Measurements from ENCODE around the gene CMPK1.

The CMPK1 gene

GRCh38 chr1:47388891-47389238 lies 55.3 kb downstream of the CMPK1 start:
- Histone ChIP-seq H3K27me3 (ENCODE audit: control insufficient read depth in 1 of 2, insufficient read depth in 2 of 2, low read length in 2 of 2) (peaks cover 0 to 3% of the 10 kb centered on the region in 2 donors), H3K4me1 (ENCODE audit: control insufficient read depth in 1 of 2, insufficient read depth in 2 of 2, low read length in 2 of 2) (peaks cover 6 to 18% of the 10 kb centered on the region in 2 donors), H3K9ac (ENCODE audit: low read depth in 1 of 2, low read length in 2 of 2) (no peak overlapping the region), H3K4me3 (ENCODE audit: low read depth in 1 of 2, low read length in 2 of 2) (no peak overlapping the region), H3K9me3 (ENCODE audit: control insufficient read depth in 1 of 2, low read length in 2 of 2) (no peaks in the 10 kb centered on the region), H3K36me3 (ENCODE audit: control insufficient read depth in 1 of 2, insufficient read depth in 2 of 2, low read length in 2 of 2) (no peaks in the 10 kb centered on the region), H3K27ac (ENCODE audit: low read depth, low read length) (no peak overlapping the region)

GRCh38 chr1:47389731-47390130 lies 56.1 kb downstream of the CMPK1 start:
- H3K4me1 ChIP-seq (ENCODE audit: control insufficient read depth in 1 of 2, insufficient read depth in 2 of 2, low read length in 2 of 2), result peaks cover 6 to 18% of the 10 kb centered on the region in 2 donors
- no peak overlapping the region for H3K27ac ChIP-seq (ENCODE audit: low read depth, low read length)
- H3K4me3 ChIP-seq (ENCODE audit: low read depth in 1 of 2, low read length in 2 of 2), result no peak overlapping the region
- no peak overlapping the region for H3K9ac ChIP-seq (ENCODE audit: low read depth in 1 of 2, low read length in 2 of 2)
- H3K9me3 ChIP-seq (ENCODE audit: control insufficient read depth in 1 of 2, low read length in 2 of 2), result no peaks in the 10 kb centered on the region
- H3K36me3 ChIP-seq (ENCODE audit: control insufficient read depth in 1 of 2, insufficient read depth in 2 of 2, low read length in 2 of 2), result no peaks in the 10 kb centered on the region
- H3K27me3 ChIP-seq (ENCODE audit: control insufficient read depth in 1 of 2, insufficient read depth in 2 of 2, low read length in 2 of 2), result peaks cover 0 to 3% of the 10 kb centered on the region in 2 donors

GRCh38 chr1:47390843-47391242 lies 57.3 kb downstream of the CMPK1 start:
- Histone ChIP-seq H3K9ac (ENCODE audit: low read depth in 1 of 2, low read length in 2 of 2) (no peak overlapping the region), H3K9me3 (ENCODE audit: control insufficient read depth in 1 of 2, low read length in 2 of 2) (no peaks in the 10 kb centered on the region), H3K36me3 (ENCODE audit: control insufficient read depth in 1 of 2, insufficient read depth in 2 of 2, low read length in 2 of 2) (no peaks in the 10 kb centered on the region), H3K27me3 (ENCODE audit: control insufficient read depth in 1 of 2, insufficient read depth in 2 of 2, low read length in 2 of 2) (peaks cover 3 to 5% of the 10 kb centered on the region in 2 donors), H3K4me1 (ENCODE audit: control insufficient read depth in 1 of 2, insufficient read depth in 2 of 2, low read length in 2 of 2) (peaks cover 6 to 18% of the 10 kb centered on the region in 2 donors), H3K27ac (ENCODE audit: low read depth, low read length) (no peak overlapping the region), H3K4me3 (ENCODE audit: low read depth in 1 of 2, low read length in 2 of 2) (no peak overlapping the region)

GRCh38 chr1:47393141-47393540 lies 59.6 kb downstream of the CMPK1 start:
- Histone ChIP-seq H3K4me1 (ENCODE audit: control insufficient read depth in 1 of 2, insufficient read depth in 2 of 2, low read length in 2 of 2) (peaks cover 6 to 18% of the 10 kb centered on the region in 2 donors), H3K9me3 (ENCODE audit: control insufficient read depth in 1 of 2, low read length in 2 of 2) (no peaks in the 10 kb centered on the region), H3K36me3 (ENCODE audit: control insufficient read depth in 1 of 2, insufficient read depth in 2 of 2, low read length in 2 of 2) (no peaks in the 10 kb centered on the region), H3K27ac (ENCODE audit: low read depth, low read length) (no peak overlapping the region), H3K27me3 (ENCODE audit: control insufficient read depth in 1 of 2, insufficient read depth in 2 of 2, low read length in 2 of 2) (peaks cover 5% of the 10 kb centered on the region in 2 donors), H3K4me3 (ENCODE audit: low read depth in 1 of 2, low read length in 2 of 2) (no peak overlapping the region), H3K9ac (ENCODE audit: low read depth in 1 of 2, low read length in 2 of 2) (no peak overlapping the region)

- H3K4me1 ChIP-seq (ENCODE audit: control insufficient read depth in 1 of 2, insufficient read depth in 2 of 2, low read length in 2 of 2), result peaks cover 5 to 6% of the 10 kb centered on the region in 2 donors
- H3K9ac ChIP-seq (ENCODE audit: low read depth in 1 of 2, low read length in 2 of 2), result no peak overlapping the region
- no peaks in the 10 kb centered on the region for H3K36me3 ChIP-seq (ENCODE audit: control insufficient read depth in 1 of 2, insufficient read depth in 2 of 2, low read length in 2 of 2)
- no peaks in the 10 kb centered on the region for H3K9me3 ChIP-seq (ENCODE audit: control insufficient read depth in 1 of 2, low read length in 2 of 2)
- no peak overlapping the region for H3K4me3 ChIP-seq (ENCODE audit: low read depth in 1 of 2, low read length in 2 of 2)
- no peak overlapping the region for H3K27ac ChIP-seq (ENCODE audit: low read depth, low read length)
- H3K27me3 ChIP-seq (ENCODE audit: control insufficient read depth in 1 of 2, insufficient read depth in 2 of 2, low read length in 2 of 2), result peaks cover 5% of the 10 kb centered on the region in 2 donors
Observed at GRCh38 chr1:47395433-47395832, 61.8 kb downstream of the CMPK1 start.

- Histone ChIP-seq H3K27me3 (ENCODE audit: control insufficient read depth in 1 of 2, insufficient read depth in 2 of 2, low read length in 2 of 2) (peaks cover 3 to 5% of the 10 kb centered on the region in 2 donors), H3K4me1 (ENCODE audit: control insufficient read depth in 1 of 2, insufficient read depth in 2 of 2, low read length in 2 of 2) (peaks cover 5 to 7% of the 10 kb centered on the region in 2 donors), H3K36me3 (ENCODE audit: control insufficient read depth in 1 of 2, insufficient read depth in 2 of 2, low read length in 2 of 2) (no peaks in the 10 kb centered on the region), H3K9me3 (ENCODE audit: control insufficient read depth in 1 of 2, low read length in 2 of 2) (no peaks in the 10 kb centered on the region), H3K4me3 (ENCODE audit: low read depth in 1 of 2, low read length in 2 of 2) (no peak overlapping the region), H3K9ac (ENCODE audit: low read depth in 1 of 2, low read length in 2 of 2) (no peak overlapping the region), H3K27ac (ENCODE audit: low read depth, low read length) (no peak overlapping the region)
Observed at GRCh38 chr1:47396671-47397196, 63.1 kb downstream of the CMPK1 start.

GRCh38 chr1:47399138-47399845 lies 65.7 kb downstream of the CMPK1 start:
- peaks cover 3 to 5% of the 10 kb centered on the region in 2 donors for H3K27me3 ChIP-seq (ENCODE audit: control insufficient read depth in 1 of 2, insufficient read depth in 2 of 2, low read length in 2 of 2)
- no peak overlapping the region for H3K27ac ChIP-seq (ENCODE audit: low read depth, low read length)
- no peaks in the 10 kb centered on the region for H3K9me3 ChIP-seq (ENCODE audit: control insufficient read depth in 1 of 2, low read length in 2 of 2)

GRCh38 chr1:47399846-47400155 lies 66.2 kb downstream of the CMPK1 start:
- H3K27me3 ChIP-seq (ENCODE audit: control insufficient read depth in 1 of 2, insufficient read depth in 2 of 2, low read length in 2 of 2), result peaks cover 3 to 5% of the 10 kb centered on the region in 2 donors
- no peak overlapping the region for H3K9ac ChIP-seq (ENCODE audit: low read depth in 1 of 2, low read length in 2 of 2)
- H3K36me3 ChIP-seq (ENCODE audit: control insufficient read depth in 1 of 2, insufficient read depth in 2 of 2, low read length in 2 of 2), result no peaks in the 10 kb centered on the region
- no peaks in the 10 kb centered on the region for H3K9me3 ChIP-seq (ENCODE audit: control insufficient read depth in 1 of 2, low read length in 2 of 2)
- H3K27ac ChIP-seq (ENCODE audit: low read depth, low read length), result no peak overlapping the region
- H3K4me1 ChIP-seq (ENCODE audit: control insufficient read depth in 1 of 2, insufficient read depth in 2 of 2, low read length in 2 of 2), result peaks cover 8 to 11% of the 10 kb centered on the region in 2 donors
- no peak overlapping the region for H3K4me3 ChIP-seq (ENCODE audit: low read depth in 1 of 2, low read length in 2 of 2)

More at GRCh38 chr1:47399138-47399845, 65.7 kb downstream of the CMPK1 start:
- Histone ChIP-seq H3K4me3 (ENCODE audit: low read depth in 1 of 2, low read length in 2 of 2) (no peak overlapping the region), H3K9ac (ENCODE audit: low read depth in 1 of 2, low read length in 2 of 2) (no peak overlapping the region), H3K36me3 (ENCODE audit: control insufficient read depth in 1 of 2, insufficient read depth in 2 of 2, low read length in 2 of 2) (no peaks in the 10 kb centered on the region), H3K4me1 (ENCODE audit: control insufficient read depth in 1 of 2, insufficient read depth in 2 of 2, low read length in 2 of 2) (peaks cover 8 to 11% of the 10 kb centered on the region in 2 donors)

GRCh38 chr1:47401761-47402160 lies 68.2 kb downstream of the CMPK1 start:
- Histone ChIP-seq H3K4me3 (ENCODE audit: low read depth in 1 of 2, low read length in 2 of 2) (no peak overlapping the region), H3K4me1 (ENCODE audit: control insufficient read depth in 1 of 2, insufficient read depth in 2 of 2, low read length in 2 of 2) (peaks cover 8 to 11% of the 10 kb centered on the region in 2 donors), H3K27ac (ENCODE audit: low read depth, low read length) (no peak overlapping the region), H3K9me3 (ENCODE audit: control insufficient read depth in 1 of 2, low read length in 2 of 2) (no peaks in the 10 kb centered on the region), H3K36me3 (ENCODE audit: control insufficient read depth in 1 of 2, insufficient read depth in 2 of 2, low read length in 2 of 2) (no peaks in the 10 kb centered on the region), H3K9ac (ENCODE audit: low read depth in 1 of 2, low read length in 2 of 2) (no peak overlapping the region), H3K27me3 (ENCODE audit: control insufficient read depth in 1 of 2, insufficient read depth in 2 of 2, low read length in 2 of 2) (peaks cover 3% of the 10 kb centered on the region in 2 donors)

- peaks cover 8 to 11% of the 10 kb centered on the region in 2 donors for H3K4me1 ChIP-seq (ENCODE audit: control insufficient read depth in 1 of 2, insufficient read depth in 2 of 2, low read length in 2 of 2)
- no peak overlapping the region for H3K4me3 ChIP-seq (ENCODE audit: low read depth in 1 of 2, low read length in 2 of 2)
- no peak overlapping the region for H3K9ac ChIP-seq (ENCODE audit: low read depth in 1 of 2, low read length in 2 of 2)
- peaks cover 0 to 3% of the 10 kb centered on the region in 2 donors for H3K27me3 ChIP-seq (ENCODE audit: control insufficient read depth in 1 of 2, insufficient read depth in 2 of 2, low read length in 2 of 2)
- no peak overlapping the region for H3K27ac ChIP-seq (ENCODE audit: low read depth, low read length)
- no peaks in the 10 kb centered on the region for H3K9me3 ChIP-seq (ENCODE audit: control insufficient read depth in 1 of 2, low read length in 2 of 2)
- no peaks in the 10 kb centered on the region for H3K36me3 ChIP-seq (ENCODE audit: control insufficient read depth in 1 of 2, insufficient read depth in 2 of 2, low read length in 2 of 2)
Observed at GRCh38 chr1:47402591-47402990, 69.0 kb downstream of the CMPK1 start.

Data from duodenal mucosa (tissue), 2 donors.